Brain pericyte (primary cell): Measurements from ENCODE around the gene SPPL2A.
"Not testable (repeated sequence)": the region's sequence is repeated elsewhere in the genome, so short reads cannot be mapped to it uniquely, and the experiment has no call there.

ENCODE experiments used
- DNase-seq: peaks from one replicate; pipeline ENCODE4 v3.0.0-alpha.2; 2012; ENCODE audit warnings: low read depth, low spot score

SPPL2A gene

DNA sequence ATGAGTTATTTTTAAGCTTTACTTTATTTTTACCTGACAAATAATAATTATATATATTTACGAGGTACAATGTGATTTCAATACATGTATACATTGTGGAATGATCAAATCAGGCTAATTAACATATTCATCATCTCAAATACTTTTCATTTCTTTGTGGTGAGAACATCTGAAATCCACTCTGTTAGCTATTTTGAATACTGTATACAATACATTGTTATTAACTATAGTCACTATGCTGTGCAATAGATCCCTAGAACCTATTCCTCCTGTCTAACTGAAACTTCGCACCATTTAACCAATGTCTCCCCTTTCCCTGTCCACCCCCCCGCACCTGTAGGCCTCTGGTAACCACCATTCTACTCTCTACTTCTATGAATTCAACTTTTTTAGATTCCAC is 7.9 kb upstream of the SPPL2A start:
- no peak for DNase-seq

DNA sequence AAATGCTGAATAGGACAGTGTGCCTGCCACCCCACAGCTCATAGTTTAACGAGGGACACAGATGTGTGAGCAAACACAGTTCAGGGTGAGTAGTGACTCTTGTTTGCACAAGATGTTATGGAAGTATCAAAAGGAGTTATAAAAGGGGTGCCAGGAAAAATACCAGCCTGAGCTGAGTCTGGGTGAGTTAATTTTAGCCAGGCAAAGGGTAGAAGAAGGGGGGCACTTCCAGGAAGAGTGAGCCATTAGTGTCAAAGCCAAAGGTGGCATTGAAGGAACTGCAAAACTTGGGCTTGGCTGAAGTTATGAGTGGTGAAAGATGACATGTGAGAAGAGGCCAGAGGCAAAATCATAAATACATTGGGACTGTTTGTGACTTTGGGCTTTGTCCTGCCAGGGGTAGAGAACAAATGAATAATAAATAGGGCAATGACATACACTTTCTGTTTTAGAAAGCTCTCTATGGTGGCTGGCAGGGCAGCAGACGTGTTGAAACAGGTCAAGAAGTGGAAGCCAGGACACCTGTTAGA is 1.9 kb upstream of the SPPL2A start:
- no peak for DNase-seq

DNA sequence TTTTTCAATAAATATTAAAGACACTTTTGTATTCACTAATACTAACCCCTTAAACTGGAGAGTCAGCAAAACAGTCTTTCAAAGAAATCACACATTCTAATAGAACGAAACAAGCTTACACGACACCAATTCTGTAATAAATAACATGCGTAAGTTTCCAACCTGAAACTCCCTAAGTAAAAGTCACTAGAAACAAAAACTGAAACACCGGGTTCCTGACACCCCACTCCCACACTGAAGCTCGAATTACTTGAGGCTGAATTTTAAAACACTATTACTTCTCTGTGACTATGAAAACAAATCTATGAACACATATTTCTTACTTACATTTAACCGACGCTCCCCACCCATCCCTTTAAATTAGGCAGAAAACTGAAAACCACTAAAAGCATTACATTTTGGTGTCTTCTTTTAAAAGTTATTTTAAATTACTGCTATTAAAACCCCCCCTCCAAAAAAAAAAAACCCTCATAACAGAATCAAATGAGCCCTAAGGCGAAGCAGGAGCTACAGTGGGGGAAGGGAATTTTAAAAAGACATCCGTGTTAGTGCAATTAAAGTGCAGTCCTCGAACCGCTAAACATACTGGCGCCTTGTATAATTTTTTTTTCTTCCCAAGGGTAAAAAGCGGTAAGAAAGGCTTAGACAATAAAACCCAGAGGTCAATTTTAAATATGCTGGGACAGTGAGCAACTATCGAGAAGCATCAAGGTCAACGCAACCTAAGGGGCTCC is 878 bp downstream of the SPPL2A start:
- no peak for DNase-seq

DNA sequence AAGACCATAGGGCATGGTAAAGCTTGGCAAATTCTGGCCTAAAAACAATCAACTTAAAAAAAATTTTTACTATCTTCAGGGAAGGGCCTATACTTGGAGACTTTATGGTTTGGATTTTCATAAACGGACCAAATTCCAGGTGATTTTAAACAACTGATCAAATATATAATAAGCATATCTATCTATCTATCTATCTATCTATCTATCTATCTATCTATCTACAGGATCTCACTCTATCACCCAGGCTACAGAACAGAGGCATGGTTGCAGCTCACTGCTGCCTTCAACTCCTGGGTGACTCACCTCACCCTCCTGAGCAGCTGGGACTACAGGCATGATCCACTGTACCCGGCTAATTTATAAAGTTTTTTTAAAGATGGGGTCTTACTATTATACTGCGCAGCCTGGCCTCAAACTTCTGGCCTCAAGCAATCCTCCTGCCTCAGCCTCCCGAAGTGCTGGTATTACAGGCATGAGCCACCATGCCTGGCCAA is 6.7 kb downstream of the SPPL2A start:
- DNase-seq = no peak

DNA sequence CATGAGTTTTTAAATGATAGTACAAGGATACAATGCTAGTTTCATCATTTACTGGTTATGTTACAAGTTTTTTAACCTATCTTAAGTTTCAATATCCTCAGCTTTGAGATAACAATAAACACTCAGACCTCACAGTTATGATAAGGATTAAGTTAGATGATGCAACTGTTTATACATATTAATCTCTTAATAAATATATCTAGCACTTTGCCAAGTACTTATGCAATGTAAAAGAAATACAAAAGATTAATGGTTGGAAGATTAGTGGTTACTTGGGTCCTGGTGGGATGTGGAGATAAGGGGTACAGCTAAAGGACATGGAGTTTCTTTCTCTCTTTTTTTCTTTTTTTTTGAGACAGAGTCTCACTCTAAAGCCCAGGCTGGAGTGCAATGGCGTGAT is 12.0 kb downstream of the SPPL2A start:
- DNase-seq = no peak

DNA sequence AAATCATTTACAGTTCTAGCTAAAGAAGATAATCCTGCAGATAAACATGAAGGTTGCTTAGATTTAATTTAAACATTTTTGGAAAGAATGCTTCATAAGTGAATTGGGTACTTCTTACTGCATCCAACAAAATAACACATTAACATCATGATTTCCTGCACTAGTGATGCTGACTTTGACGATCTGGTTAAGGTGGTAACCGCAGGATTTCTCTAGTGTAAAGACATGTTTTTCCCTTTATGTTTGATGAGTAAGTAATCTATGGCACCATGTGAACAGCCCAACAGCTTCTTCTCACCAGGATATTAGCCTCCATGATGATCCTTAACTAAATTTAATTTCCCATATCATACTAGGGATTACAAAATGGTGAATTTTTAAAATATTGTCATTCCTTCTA is 14.1 kb downstream of the SPPL2A start:
- no peak for DNase-seq

DNA sequence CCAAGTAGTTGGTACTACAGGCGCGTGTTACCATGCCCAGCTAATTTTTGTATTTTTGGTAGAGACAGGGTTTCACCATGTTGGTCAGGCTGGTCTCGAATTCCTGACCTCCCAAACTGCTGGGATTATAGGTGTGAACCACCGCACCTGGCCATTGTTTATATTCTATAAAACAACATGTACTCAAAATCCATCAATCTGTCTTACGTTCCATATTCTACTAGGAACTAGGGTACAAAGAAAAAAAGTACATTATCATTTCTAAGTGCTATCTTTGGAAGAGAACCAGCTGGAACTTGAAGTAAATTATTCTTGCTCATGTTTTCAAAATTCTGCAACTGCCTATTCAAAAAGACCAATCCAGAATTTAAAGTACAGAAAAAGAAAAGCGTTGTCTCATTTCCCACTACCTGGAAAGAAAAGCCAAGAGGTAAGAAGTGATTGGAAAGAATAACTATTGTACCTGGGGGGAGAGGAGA is 15.2 kb downstream of the SPPL2A start:
- no peak for DNase-seq

DNA sequence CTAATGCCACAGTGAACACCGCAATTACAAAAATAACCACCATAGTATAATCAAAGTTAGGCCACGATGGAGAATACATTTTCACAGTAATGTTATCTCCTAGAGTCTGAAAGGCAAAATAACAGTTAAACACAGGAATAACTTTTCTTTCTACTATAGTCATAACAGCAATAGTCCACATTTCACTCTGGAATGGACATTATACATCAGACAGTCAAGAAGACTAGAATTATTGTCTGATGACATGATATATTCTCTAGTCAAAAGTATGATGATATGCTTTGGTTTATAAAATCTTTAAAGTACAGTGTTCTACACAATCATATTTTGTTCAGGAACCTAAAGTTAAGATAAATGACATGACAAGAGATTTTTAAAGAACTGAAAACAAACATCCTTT is 18.0 kb downstream of the SPPL2A start:
- DNase-seq = no peak

DNA sequence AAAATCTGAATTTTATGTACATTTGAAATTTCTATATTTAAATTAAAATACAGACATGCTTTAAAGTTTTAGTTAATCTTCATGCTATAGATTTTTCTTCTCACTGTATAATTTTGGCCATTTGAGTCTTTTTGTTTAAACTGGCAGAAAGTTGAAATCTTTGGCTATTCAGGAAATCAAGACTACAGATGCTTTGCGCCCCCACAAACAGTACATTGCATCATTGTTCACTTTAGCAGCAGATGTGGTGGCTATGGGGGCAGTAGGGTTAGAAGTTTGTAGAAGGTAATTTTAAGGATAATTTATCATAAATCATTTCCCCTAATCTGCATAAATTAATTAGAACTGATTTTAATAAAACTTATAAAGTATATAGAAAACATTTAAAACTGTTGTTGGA is 20.9 kb downstream of the SPPL2A start:
- no peak for DNase-seq

DNA sequence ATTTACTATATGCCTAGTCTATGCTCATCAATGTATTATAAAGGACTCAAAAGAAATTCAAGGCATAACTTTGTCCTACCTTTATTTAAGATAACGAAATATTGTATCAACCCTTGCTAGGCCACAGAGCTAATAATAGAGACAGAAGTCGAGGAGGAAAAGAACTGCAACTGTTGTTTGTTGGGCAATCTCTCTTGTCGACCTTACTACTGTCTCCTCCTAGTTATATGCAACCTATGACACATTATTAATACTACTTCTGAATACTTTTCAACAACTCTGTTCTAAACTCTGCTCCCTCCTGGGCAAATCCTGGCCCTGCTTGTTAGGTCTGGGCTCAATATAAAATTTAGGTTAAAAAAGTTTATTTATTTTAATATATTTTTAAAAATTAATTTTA is 24.6 kb downstream of the SPPL2A start:
- DNase-seq = no peak

DNA sequence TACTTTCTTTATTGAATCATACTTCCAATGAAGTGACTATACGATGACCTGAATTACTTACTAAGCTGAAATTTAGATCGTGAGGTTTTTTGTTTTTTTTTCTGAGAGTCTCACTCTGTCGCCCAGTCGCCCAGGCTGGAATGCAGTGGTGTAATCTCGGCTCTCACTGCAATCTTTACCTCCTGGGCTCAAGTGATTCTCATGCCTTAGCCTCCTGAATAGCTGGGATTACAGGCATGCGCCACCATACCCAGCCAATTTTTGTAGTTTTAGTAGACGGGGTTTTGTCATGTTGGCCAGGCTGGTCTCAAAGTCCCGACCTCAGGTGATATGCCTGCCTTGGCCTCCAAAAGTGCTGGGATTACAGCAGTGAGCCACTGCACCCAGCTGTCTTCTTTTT is 28.7 kb downstream of the SPPL2A start:
- DNase-seq = no peak

DNA sequence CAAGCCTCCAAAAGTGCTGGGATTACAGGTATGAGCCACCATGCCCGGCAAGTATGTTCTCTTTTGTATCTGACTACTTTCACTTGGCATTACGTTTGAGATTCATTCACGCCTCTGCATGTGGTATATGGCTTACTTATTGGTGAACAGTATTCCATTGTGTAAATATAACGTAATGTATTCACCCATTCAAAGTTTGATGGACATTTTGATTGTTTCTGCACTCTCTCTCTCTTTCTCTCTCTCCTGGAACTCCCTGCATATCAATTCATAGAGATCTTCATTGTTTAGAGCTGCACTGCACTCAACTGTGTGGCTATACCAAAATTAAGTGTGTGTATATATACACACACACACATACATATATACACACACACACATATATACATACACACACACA is 30.4 kb downstream of the SPPL2A start:
- no peak for DNase-seq

DNA sequence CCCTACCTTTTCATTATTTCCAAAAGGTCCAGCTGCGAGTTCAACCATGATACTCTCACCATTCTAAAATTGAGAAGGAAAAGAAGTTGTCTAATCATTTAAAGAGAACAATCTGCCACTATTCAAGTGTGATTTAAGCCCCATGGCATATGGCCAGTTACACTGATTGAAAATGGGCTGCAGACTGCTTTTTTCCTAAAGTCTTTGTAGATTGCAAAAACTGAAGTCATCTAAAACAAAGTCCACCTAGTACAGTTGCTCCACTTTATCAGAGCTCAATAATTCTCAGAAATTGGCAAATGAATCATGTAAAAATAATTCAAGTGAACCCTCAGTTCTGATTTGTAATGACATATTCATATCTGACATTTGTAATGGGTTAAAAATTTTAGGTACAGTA is 39.2 kb downstream of the SPPL2A start:
- DNase-seq = no peak

DNA sequence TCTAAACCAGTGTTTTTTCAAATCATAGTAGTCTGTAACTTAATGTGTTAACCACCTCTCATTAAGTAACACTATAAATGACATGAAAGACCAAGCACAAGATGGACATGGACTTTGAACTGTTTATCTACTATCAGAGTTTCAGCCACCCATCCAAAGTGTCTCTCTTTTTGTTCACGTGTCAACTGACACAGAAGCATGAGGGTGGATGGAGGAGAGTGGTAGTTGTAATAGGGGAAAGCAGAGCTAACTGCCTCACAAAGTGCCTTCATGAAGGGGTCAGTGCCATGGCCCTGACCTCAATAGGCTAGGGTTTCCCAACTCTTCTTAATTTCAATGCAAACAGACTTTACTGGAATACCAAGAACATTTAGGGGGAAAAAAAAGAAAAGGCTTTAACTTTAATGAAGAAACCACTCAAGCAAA is 46.8 kb downstream of the SPPL2A start:
- no peak for DNase-seq

DNA sequence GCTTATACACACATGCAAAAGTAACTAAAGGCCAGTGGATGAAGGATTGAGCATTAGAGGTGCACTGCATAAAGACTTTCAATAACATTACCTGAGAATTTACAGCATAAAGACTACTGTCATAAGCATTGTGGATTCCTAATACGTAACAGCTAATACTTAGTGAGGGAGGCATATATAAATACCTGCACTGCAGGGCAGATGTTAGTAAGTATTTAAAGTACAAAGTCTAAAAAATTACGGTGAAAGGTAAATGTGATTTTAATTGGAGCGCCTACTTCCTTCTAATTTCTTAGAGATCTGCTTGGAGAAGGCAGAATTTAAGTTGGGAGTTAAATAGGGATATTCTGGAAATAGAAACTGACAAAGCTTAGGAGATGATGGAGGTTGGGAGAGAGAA is 53.5 kb downstream of the SPPL2A start:
- no peak for DNase-seq

DNA sequence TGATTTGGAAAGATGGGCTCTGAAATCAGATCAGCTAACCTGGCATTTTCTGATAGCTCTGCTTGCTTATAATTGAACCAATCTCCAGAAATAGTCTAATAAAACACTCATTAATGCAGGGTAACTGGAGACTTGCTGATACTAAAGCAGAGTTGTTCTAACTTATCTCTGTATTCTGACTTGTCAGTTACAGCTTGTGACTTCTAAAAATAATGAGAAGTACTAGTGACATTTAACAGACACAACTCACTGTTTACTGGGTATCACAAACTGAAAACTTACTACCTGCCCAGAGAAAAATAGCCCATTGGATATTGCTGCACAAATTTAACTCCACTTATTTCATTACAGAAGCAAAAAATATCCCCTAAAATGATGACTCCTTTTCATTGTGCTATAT is 54.9 kb downstream of the SPPL2A start:
- DNase-seq = no peak

DNA sequence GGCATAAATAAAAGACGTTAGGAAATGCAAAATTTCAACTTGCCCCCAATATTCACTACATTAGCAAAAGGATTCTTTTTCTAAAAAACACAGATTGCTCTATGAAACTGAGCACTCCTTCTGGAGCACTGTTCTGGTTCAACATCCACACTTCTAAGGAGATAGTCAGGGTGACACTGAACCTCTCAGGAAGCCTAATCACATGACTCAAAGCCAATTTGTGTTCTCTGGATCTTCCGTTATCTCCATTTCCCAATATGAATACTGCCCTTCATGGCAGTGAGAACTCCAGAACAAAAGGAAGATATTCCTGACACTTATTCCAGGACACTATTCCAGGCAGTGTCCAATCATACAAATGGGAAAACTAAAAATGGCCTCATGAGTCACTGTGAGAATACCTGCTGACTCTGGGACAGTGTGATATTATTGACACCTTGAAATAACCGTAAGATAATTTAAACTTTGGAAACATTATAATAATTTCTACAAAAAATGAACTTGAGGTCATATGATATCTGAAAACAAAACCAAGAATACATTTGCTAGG is 57.6 kb downstream of the SPPL2A start:
- DNase-seq = no peak

DNA sequence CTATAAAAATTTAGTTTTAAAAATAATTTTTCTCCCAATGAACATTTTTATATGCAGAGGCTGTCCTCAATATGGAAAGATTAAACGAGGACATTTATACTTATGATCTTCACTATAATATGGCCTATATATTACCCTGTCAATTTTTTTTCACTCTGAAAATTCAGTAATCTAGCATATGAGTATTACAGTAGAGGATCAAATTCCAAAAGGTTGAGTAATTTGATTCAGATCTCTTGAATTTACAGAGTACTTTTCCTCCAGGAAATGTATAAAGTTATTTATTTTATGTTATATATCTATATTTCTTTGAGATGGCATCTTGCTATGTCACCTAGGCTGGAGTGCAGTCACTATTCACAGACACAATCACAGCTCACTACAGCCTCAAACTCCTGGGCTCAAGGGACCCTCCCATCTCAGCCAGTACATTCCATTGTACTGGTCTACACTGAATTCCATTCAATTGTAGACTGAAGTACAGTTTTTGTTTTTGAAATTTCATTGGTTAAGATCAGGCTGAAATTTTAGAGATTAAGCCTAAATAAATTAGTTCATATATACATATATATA is 62.7 kb downstream of the SPPL2A start:
- DNase-seq = no peak

DNA sequence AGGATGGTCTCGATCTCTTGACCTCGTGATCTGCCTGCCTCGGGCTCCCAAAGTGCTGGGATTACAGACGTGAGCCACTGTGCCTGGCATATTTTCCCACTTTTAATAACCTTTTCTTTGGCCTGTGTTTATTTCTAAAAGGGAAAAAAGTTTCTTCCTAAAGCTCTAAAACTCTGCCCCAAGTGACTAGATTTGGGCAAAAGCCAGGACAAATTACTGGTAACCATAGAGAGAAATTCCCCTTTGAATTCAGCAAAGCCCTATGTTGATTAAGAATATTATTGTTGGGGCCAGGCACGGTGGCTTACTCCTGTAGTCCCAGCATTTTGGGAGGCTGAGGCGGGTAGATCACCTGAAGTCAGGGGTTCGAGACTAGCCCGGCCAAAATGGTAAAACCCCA is 67.4 kb downstream of the SPPL2A start:
- DNase-seq = no peak

DNA sequence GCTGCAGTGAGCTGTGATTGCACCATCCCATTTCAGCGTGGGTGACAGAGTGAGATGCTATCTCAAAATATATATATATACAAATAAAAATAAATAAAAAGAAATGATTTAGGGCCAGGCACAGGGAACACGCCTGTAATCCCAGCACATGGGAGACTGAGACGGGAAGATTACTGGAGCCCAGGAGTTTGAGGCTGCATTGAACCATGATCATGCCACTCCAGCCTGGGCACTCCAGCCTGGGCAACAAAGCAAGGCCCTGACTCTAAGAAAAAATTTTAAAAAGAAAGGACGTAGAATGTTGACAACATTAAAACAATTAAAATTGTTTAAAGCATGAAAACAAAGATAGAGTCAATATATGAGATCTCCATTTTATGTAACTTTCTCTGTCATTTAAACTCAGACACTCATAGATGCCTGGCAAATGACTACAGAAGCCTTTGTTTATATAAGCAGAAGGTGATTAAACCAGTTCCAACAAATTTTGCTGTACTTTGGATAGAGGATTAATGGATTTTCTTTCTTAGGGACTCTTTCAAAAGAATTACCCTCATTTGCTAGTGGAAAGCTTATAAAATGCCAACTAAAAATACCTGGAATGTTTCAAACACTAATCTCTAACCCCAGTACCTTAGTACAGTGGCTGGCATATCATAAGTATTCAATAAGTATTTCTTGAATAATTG is 68.3 kb downstream of the SPPL2A start:
- no peak for DNase-seq

DNA sequence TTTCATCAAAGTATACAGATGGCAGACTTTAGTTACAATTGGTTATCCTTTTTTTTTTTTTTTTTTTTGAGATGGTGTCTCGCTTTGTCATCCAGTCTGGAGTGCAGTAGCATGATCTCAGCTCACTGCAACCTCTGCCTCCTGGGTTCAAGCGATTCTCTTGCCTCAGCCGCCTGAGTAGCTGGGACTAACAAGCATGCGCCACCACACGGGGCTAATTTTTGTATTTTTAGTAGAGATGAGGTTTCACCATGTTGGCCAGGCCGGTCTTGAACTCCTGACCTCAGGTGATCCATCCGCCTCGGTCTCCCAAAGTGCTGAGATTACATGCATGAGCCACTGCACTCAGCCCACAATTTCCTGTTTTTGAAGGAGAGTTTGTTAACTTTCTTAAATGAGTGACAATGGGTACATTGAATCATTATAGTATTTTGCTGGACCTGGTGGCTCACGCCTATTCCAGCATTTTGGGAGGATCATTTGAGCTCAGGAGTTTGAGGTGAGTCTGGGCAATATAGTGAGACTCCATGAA is 70.8 kb downstream of the SPPL2A start:
- not testable (repeated sequence) for DNase-seq

DNA sequence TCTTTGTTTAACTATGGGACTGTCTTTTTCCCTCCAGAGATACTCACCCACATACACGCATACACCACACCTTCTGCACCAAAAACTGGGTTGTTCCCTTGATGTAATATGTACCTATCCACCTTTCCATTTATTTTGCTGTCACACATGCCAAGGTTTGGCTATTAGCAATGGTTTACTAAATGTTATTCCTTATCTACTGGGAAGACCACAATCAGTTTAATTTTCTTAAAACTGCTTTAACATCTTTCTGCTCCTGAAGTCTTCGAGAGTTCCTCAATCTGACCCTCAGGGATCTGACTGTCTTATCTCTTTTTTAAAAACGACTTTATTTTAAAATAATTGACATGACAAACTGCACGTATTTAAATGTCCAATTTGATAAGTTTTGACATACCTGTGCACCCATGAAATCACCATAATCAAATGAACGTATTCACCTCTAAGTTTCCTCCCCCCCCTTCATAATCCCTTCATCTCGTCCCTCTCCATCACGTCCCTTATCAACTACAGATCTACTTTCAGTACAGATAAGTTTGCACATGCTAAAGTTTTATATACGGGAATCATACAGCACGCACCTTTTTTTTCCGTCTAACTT is 78.1 kb downstream of the SPPL2A start:
- no peak for DNase-seq
